ENCODE measurements around the gene SPDYA. TPM values are rescaled to one million over a fixed set of nuclear protein-coding genes. Genes with fewer than 3 reads are reported as not detected.

SPDYA gene
- total RNA-seq, 2 experiments from 2014 or later: 12.7 to 12.8 TPM

- no peak for TF ChIP-seq CTCF (IDR thresholded peaks at IDR 0.05)
- DNase-seq (no peak), ATAC-seq (ENCODE audit: poor library complexity) (no peak)
- Histone ChIP-seq H3K27ac (ENCODE audit: low read depth in 1 of 2, low read length in 2 of 2) (no peak overlapping the region), H3K4me1 (ENCODE audit: insufficient read depth, low read length) (no peaks in the 10 kb centered on the region), H3K27me3 (ENCODE audit: control insufficient read depth in 1 of 2, insufficient read depth in 2 of 2, low read length in 2 of 2) (no peaks in the 10 kb centered on the region), H3K4me3 (ENCODE audit: low read length) (no peak overlapping the region), H3K9me3 (ENCODE audit: control insufficient read depth in 1 of 2, insufficient read depth in 1 of 2, low read length in 2 of 2) (no peaks in the 10 kb centered on the region), H3K36me3 (ENCODE audit: insufficient read depth, low read length) (peaks cover 6% of the 10 kb centered on the region)
- POLR2A ChIA-PET: no interaction called here
- H3K27ac Mint-ChIP-seq: no peak overlapping the region
- H3K4me3 Mint-ChIP-seq: no peak overlapping the region
- no peaks in the 10 kb centered on the region for H3K4me1 Mint-ChIP-seq (ENCODE audit: low read depth)
- CTCF ChIA-PET: no interaction called here
- intact Hi-C loops (cut with DNase I, micrococcal nuclease): no loop called here
- no peaks in the 10 kb centered on the region for H3K27me3 Mint-ChIP-seq
- peaks cover 39% of the 10 kb centered on the region for H3K36me3 Mint-ChIP-seq (ENCODE audit: low read depth)
- no peaks in the 10 kb centered on the region for H3K9me3 Mint-ChIP-seq
Observed at GRCh38 chr2:28855193-28855592, 44.6 kb downstream of the SPDYA start.

DNA sequence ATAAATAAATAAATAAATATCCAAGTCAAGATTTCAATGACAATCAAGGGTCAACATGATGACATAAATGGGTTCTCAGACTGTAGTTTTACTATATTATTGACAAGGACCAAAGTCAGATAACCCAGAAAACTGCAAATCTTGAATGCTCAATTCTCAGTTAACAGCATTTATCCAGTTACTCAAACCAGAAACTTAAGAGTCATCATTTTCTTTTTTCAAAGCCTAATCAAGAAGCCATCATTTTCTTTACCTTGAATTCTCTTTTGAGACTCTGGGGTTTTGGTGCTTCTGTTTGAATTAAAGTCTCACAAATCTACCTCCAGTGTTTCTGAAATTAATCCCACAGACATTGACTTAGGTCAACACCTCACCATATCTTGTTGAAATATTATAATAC, 45.3 kb downstream of the SPDYA start:
- H3K4me1 Mint-ChIP-seq (ENCODE audit: low read depth): no peaks in the 10 kb centered on the region
- Histone ChIP-seq H3K27ac (ENCODE audit: low read depth in 1 of 2, low read length in 2 of 2) (no peak overlapping the region), H3K4me1 (ENCODE audit: insufficient read depth, low read length) (no peaks in the 10 kb centered on the region), H3K27me3 (ENCODE audit: control insufficient read depth in 1 of 2, insufficient read depth in 2 of 2, low read length in 2 of 2) (no peaks in the 10 kb centered on the region), H3K36me3 (ENCODE audit: insufficient read depth, low read length) (peaks cover 14% of the 10 kb centered on the region), H3K4me3 (ENCODE audit: low read length) (no peak overlapping the region), H3K9me3 (ENCODE audit: control insufficient read depth in 1 of 2, insufficient read depth in 1 of 2, low read length in 2 of 2) (no peaks in the 10 kb centered on the region)
- TF ChIP-seq CTCF (IDR thresholded peaks at IDR 0.05): no peak
- peaks cover 47% of the 10 kb centered on the region for H3K36me3 Mint-ChIP-seq (ENCODE audit: low read depth)
- ATAC-seq (ENCODE audit: poor library complexity) (no peak), DNase-seq (no peak)
- intact Hi-C loops (cut with DNase I, micrococcal nuclease): no loop called here
- no peak overlapping the region for H3K4me3 Mint-ChIP-seq
- ChIA-PET CTCF (no interaction called here), POLR2A (no interaction called here)
- no peaks in the 10 kb centered on the region for H3K9me3 Mint-ChIP-seq
- no peaks in the 10 kb centered on the region for H3K27me3 Mint-ChIP-seq
- H3K27ac Mint-ChIP-seq: no peak overlapping the region

- ATAC-seq (ENCODE audit: poor library complexity): no peak
- Mint-ChIP-seq H3K27me3 (no peaks in the 10 kb centered on the region), H3K4me1 (ENCODE audit: low read depth) (peaks cover 52% of the 10 kb centered on the region), H3K27ac (peak overlapping the region; percentile 43), H3K9me3 (no peaks in the 10 kb centered on the region), H3K36me3 (ENCODE audit: low read depth) (peaks cover 54% of the 10 kb centered on the region), H3K4me3 (peak overlapping the region; percentile 99)
- H3K9me3 ChIP-seq (ENCODE audit: control insufficient read depth in 1 of 2, insufficient read depth in 1 of 2, low read length in 2 of 2): no peaks in the 10 kb centered on the region
- no peak for TF ChIP-seq CTCF (IDR thresholded peaks at IDR 0.05)
- H3K4me1 ChIP-seq (ENCODE audit: insufficient read depth, low read length): peaks cover 41% of the 10 kb centered on the region
- ChIA-PET POLR2A (interaction anchor here (2.4 to 3.9 kb wide), 3 partner anchors 23 to 117 kb away, joined by 20 to 128 read pairs (median 21); partner anchors contain the start of genes PPP1CB and WDR43), CTCF (no interaction called here)
- peak overlapping the region; percentile 88 for H3K4me3 ChIP-seq (ENCODE audit: low read length)
- intact Hi-C loops (cut with DNase I, micrococcal nuclease): loop anchor here in 1 of 2 experiments (2.0 to 5.0 kb wide), 2 partner anchors 301 to 1096 kb away; no protein-coding TSS in a partner anchor
- H3K27ac ChIP-seq (ENCODE audit: low read depth in 1 of 2, low read length in 2 of 2): no peak overlapping the region
- H3K36me3 ChIP-seq (ENCODE audit: insufficient read depth, low read length): peaks cover 2% of the 10 kb centered on the region
- no peaks in the 10 kb centered on the region for H3K27me3 ChIP-seq (ENCODE audit: control insufficient read depth in 1 of 2, insufficient read depth in 2 of 2, low read length in 2 of 2)
- DNase-seq: no peak
Observed at GRCh38 chr2:28868611-28869010, 58.0 kb downstream of the SPDYA start.
